ENCODE data around the gene SPRR2F.

GRCh38 chr1:153140484-153140883 is 27.2 kb upstream of the SPRR2F start:
- TF ChIP-seq CEBPB (IDR thresholded peaks at IDR 0.05; ENCODE audit: low read depth, low read length) (no peak), FOS (IDR thresholded peaks at IDR 0.05; ENCODE audit: low read depth, low read length) (no peak), CTCF (conservative IDR thresholded peaks at IDR 0.05; ENCODE audit: low read depth, low read length) (no peak), NFE2L2 (IDR thresholded peaks at IDR 0.05; ENCODE audit: low read depth, low read length) (no peak), MAFK (IDR thresholded peaks at IDR 0.05; ENCODE audit: low read depth, low read length) (no peak), MAZ (IDR thresholded peaks at IDR 0.05; ENCODE audit: borderline replicate concordance, low read depth, low read length) (no peak), POLR2A (IDR thresholded peaks at IDR 0.05; ENCODE audit: low read depth, low read length) (no peak), USF2 (IDR thresholded peaks at IDR 0.05; ENCODE audit: low read depth, low read length) (no peak), RAD21 (IDR thresholded peaks at IDR 0.05; ENCODE audit: low read length) (no peak)

Measured in IMR-90 (cell line).